ENCODE data around the gene MON2. TPM values are rescaled to one million over a fixed set of nuclear protein-coding genes. Genes with fewer than 3 reads are reported as not detected.
"Not testable (repeated sequence)": the region's sequence is repeated elsewhere in the genome, so short reads cannot be mapped to it uniquely, and the experiment has no call there.

MON2 gene
- total and polyA plus RNA-seq, 12 donors: 13.9 to 78.2 (median 41.4) TPM

DNA sequence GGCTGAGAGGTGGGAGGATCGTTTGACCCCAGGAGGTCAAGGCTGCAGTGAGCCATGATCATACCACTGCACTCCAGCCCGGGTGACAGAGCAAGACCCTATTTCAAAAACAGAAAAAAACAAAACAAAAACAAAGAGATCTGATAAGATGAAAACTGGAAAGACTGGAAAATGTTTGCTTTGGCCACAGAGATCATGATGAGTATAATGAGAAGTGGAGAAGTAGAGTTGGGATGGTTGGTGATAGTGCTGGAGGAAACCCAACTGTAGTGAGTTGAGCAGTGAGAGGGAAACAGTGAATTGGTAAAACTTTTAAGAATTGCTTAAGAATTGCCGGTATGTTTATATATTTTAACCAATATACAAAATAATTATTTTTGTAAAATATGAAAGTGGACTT is 39.2 kb downstream of the MON2 start:
- no peak overlapping the region for H3K27ac ChIP-seq
- 79 to 87% (median 83%) methylated on average over 3 of the region's 3 CpGs for WGBS, 4 donors
- no peaks in the 10 kb centered on the region for H3K9me3 ChIP-seq (replicated peaks in 1 of 3)
- DNase-seq: no peak
- H3K36me3 ChIP-seq (replicated peaks in 1 of 2): peaks cover 0 to 11% of the 10 kb centered on the region in 2 donors
- H3K4me3 ChIP-seq: no peak overlapping the region
- TF ChIP-seq, protein P1, sequence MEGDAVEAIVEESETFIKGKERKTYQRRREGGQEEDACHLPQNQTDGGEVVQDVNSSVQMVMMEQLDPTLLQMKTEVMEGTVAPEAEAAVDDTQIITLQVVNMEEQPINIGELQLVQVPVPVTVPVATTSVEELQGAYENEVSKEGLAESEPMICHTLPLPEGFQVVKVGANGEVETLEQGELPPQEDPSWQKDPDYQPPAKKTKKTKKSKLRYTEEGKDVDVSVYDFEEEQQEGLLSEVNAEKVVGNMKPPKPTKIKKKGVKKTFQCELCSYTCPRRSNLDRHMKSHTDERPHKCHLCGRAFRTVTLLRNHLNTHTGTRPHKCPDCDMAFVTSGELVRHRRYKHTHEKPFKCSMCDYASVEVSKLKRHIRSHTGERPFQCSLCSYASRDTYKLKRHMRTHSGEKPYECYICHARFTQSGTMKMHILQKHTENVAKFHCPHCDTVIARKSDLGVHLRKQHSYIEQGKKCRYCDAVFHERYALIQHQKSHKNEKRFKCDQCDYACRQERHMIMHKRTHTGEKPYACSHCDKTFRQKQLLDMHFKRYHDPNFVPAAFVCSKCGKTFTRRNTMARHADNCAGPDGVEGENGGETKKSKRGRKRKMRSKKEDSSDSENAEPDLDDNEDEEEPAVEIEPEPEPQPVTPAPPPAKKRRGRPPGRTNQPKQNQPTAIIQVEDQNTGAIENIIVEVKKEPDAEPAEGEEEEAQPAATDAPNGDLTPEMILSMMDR (IDR thresholded peaks at IDR 0.05): no peak
- H3K4me1 ChIP-seq (replicated peaks in 1 of 2): no peaks in the 10 kb centered on the region
- H3K27me3 ChIP-seq: no peaks in the 10 kb centered on the region
- intact Hi-C loops (cut with DNase I): no loop called here

DNA sequence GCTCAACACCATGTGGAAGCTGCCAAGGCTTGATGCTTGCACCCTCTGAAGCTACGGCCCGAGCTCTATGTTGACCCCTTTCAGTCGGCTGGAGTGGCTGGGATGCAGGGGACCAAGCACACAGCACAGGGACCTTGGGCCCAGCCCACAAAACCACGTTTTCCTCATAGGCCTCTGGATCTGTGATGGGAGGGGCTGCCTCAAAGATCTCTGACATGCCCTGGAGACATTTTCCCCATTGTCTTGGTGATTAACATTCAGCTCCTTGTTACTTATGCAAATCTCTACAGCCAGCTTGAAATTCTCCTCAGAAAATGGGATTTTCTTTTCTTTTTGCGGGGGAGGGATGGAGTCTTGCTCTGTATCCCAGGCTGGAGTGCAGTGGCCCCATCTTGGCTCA is 46.3 kb downstream of the MON2 start:
- no peak overlapping the region for H3K27ac ChIP-seq
- TF ChIP-seq POLR2A (IDR thresholded peaks at IDR 0.05): no peak
- TF ChIP-seq, protein P1 (IDR thresholded peaks at IDR 0.05): no peak
- H3K36me3 ChIP-seq (replicated peaks in 1 of 2): no peaks in the 10 kb centered on the region
- H3K9me3 ChIP-seq (replicated peaks in 1 of 3): no peaks in the 10 kb centered on the region
- DNase-seq: no peak
- 96 to 100% (median 98%) methylated on average over 3 to 5 of the region's 5 CpGs for WGBS, 4 donors
- H3K27me3 ChIP-seq: no peaks in the 10 kb centered on the region
- H3K4me1 ChIP-seq (replicated peaks in 1 of 2): peaks cover 0 to 5% of the 10 kb centered on the region in 2 donors
- intact Hi-C loops (cut with DNase I): no loop called here
- no peak overlapping the region for H3K4me3 ChIP-seq

DNA sequence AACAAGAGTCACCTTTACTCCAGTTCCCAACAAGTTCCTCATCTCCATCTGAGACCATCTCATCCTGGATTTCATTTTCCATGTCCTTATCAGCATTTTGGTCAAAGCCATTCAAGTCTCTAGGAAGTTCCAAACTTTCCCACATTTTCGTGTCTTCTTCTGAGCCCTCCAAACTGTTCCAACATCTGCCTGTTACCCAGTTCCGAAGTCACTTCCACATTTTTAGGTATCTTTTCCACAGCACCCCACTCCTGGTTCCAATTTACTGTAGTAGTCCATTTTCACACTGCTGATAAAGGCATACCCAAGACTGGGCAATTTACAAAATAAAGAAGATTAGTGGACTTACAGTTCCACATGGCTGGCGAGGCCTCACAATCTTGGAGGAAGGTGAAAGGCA is 47.5 kb downstream of the MON2 start:
- H3K4me3 ChIP-seq; H3K36me3 ChIP-seq (replicated peaks in 1 of 2); H3K27me3 ChIP-seq; intact Hi-C loops (cut with DNase I); H3K27ac ChIP-seq; H3K9me3 ChIP-seq (replicated peaks in 1 of 3); DNase-seq: not testable (repeated sequence)
- peaks cover 0 to 12% of the 10 kb centered on the region in 2 donors for H3K4me1 ChIP-seq (replicated peaks in 1 of 2)
- WGBS, 4 donors: 95 to 99% (median 98%) methylated on average over 3 of the region's 3 CpGs

DNA sequence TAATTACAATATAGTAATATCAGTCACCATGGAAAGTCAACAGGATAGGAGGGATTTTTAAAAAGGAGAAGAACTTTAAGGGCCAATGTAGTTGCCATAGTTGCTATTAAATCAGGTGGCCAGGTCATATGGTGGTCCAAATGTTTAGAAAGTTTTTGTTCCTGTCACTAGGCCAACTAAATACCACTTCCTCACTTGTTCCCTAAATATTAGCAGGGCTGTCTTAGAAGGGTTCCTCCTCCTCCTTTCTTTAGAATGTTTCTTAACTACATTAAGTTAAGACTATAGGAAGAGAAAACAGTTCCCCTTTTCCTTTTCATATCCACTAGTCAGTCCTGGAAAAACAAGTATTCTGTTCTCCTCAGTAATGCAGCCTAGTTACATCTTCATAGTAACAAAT is 50.3 kb downstream of the MON2 start:
- DNase-seq: no peak
- H3K36me3 ChIP-seq (replicated peaks in 1 of 2): no peaks in the 10 kb centered on the region
- no peak overlapping the region for H3K4me3 ChIP-seq
- TF ChIP-seq, protein P1 (IDR thresholded peaks at IDR 0.05): no peak
- H3K27ac ChIP-seq: no peak overlapping the region
- no peaks in the 10 kb centered on the region for H3K9me3 ChIP-seq (replicated peaks in 1 of 3)
- peaks cover 0 to 12% of the 10 kb centered on the region in 2 donors for H3K4me1 ChIP-seq (replicated peaks in 1 of 2)
- intact Hi-C loops (cut with DNase I): no loop called here
- no peaks in the 10 kb centered on the region for H3K27me3 ChIP-seq

DNA sequence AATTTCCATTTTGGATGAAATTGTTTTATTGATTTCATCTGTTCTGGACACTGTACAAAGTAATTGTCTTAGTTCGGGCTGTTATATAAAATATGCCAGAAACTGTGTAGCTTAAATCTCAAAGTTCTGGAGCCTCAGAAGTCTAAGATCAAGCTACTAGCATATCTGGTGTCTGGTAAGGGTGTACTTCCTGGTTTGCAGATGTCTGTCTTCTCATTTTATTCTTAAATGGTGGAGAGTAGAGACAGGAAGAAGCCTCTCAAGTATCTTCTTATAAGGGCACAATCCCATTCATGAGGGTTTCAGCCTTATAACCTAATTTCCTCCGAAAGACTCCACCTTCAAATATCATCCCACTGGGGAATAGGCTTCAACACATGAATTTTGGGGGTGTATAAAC is 51.3 kb downstream of the MON2 start:
- no peak for DNase-seq
- intact Hi-C loops (cut with DNase I): no loop called here
- TF ChIP-seq, protein P1 (IDR thresholded peaks at IDR 0.05): no peak
- WGBS, 4 donors: 91 to 95% (median 92%) methylated on average over 2 of the region's 2 CpGs
- H3K27me3 ChIP-seq: no peaks in the 10 kb centered on the region
- no peaks in the 10 kb centered on the region for H3K36me3 ChIP-seq (replicated peaks in 1 of 2)
- H3K4me3 ChIP-seq: no peak overlapping the region
- peaks cover 0 to 12% of the 10 kb centered on the region in 2 donors for H3K4me1 ChIP-seq (replicated peaks in 1 of 2)
- no peak overlapping the region for H3K27ac ChIP-seq
- H3K9me3 ChIP-seq (replicated peaks in 1 of 3): no peaks in the 10 kb centered on the region
